MCF 10A (cell line): ENCODE data around the gene HS2ST1. TPM values are rescaled to one million over a fixed set of nuclear protein-coding genes. Genes with fewer than 3 reads are reported as not detected.

Experiments
- BruUV-seq: library from RNA; stranded (reverse); fragments of 400-500 nt; replicated peaks from 2 replicates; lab custom pipeline; 2021; lab: Mats Ljungman, UMichigan
- CTCF ChIA-PET: fragments of 300-600 bp; sonication (Branson Sonifier 250); formaldehyde crosslinking; extraction: SDS; loops from one replicate; lab custom pipeline; 2021; ENCODE audit warnings: antibody characterized with exemption, inconsistent platforms; lab: Yijun Ruan, JAX
- POLR2A ChIA-PET: fragments of 300-600, 350-650 bp; sonication (Branson Sonifier 250); formaldehyde crosslinking; extraction: SDS; loops from one replicate; lab custom pipeline; 2020; ENCODE audit warnings: antibody characterized with exemption, inconsistent platforms; lab: Yijun Ruan, JAX
- DNase-seq: peaks from one replicate; pipeline ENCODE4 v3.0.0-alpha.2; 2018; ENCODE audit not compliant: unreplicated experiment
- H3K27ac Mint-ChIP-seq: one replicate; pipeline ENCODE4 v1.8.0; 2022; ENCODE audit warnings: mild to moderate bottlenecking, low read depth, mixed read lengths; ENCODE audit not compliant: unreplicated experiment
- H3K27me3 Mint-ChIP-seq: one replicate; pipeline ENCODE4 v1.8.0; 2022; ENCODE audit warnings: mixed read lengths; ENCODE audit not compliant: insufficient read depth, unreplicated experiment
- H3K36me3 Mint-ChIP-seq: one replicate; pipeline ENCODE4 v1.8.0; 2022; ENCODE audit warnings: mild to moderate bottlenecking, moderate library complexity, mixed read lengths; ENCODE audit not compliant: insufficient read depth, unreplicated experiment
- H3K4me1 Mint-ChIP-seq: one replicate; pipeline ENCODE4 v1.8.0; 2022; ENCODE audit warnings: mixed read lengths; ENCODE audit not compliant: insufficient read depth, unreplicated experiment
- H3K4me3 Mint-ChIP-seq: one replicate; pipeline ENCODE4 v1.8.0; 2022; ENCODE audit warnings: mild to moderate bottlenecking, moderate library complexity, mixed read lengths; ENCODE audit not compliant: unreplicated experiment
- H3K9me3 Mint-ChIP-seq: one replicate; pipeline ENCODE4 v1.8.0; 2022; ENCODE audit warnings: mixed read lengths; ENCODE audit not compliant: unreplicated experiment
- CTCF ChIP-seq: fragments of 200-600 bp; IDR thresholded peaks from one replicate; pipeline ENCODE4 v1.8.0; 2022; ENCODE audit warnings: antibody characterized with exemption, mild to moderate bottlenecking; ENCODE audit not compliant: unreplicated experiment
- intact Hi-C: fragments of 100-400 bp; cut with micrococcal nuclease; formaldehyde crosslinking; loops from 2 replicates; pipeline ENCODE4 v1.14.1; 2022
- total RNA-seq: library from RNA; stranded (reverse); gene quantifications from 2 replicates; pipeline ENCODE4 v1.2.3, GENCODE V29; 2022

The HS2ST1 gene
- total RNA-seq, 1 experiment from 2014 or later, result 20.4 TPM

- Mint-ChIP-seq H3K4me3 (no peak overlapping the region), H3K36me3 (no peaks in the 10 kb centered on the region), H3K4me1 (peaks cover 16% of the 10 kb centered on the region), H3K27me3 (no peaks in the 10 kb centered on the region), H3K27ac (no peak overlapping the region), H3K9me3 (peaks cover 12% of the 10 kb centered on the region)
- CTCF ChIA-PET, result interaction anchor here (0.7 to 1.2 kb wide), 2 partner anchors 22 to 39 kb away, joined by 3 to 4 read pairs; no protein-coding TSS in a partner anchor
- no peak for DNase-seq
- intact Hi-C loops, result no loop called here
- TF ChIP-seq CTCF, result no peak
- no TSS peak for BruUV-seq
- POLR2A ChIA-PET, result interaction anchor here (1.0 to 2.3 kb wide), 2 partner anchors 12 to 26 kb away, joined by 3 to 22 read pairs; partner anchors contain the start of genes HS2ST1 and SELENOF
Observed at GRCh38 chr1:86926883-86927282, 12.4 kb downstream of the HS2ST1 start.

DNA sequence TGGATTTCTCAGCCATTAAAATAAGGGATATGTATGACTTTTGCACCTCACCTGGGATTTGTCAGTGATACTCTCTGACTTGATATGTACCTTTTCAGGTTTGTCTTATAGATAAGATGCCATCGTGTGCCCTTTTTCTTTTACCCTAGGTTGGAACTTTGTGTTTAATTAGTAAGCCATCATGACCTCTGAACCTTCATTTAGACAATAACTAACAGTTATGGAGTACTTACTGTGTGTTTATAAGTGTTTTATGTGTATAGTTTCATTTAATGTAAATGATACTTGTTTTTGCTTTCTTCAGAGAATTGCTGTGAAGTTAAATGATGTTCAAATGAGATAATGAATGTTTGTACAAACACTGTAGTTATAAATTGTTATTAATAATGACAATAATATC lies 14.4 kb downstream of the HS2ST1 start:
- Mint-ChIP-seq H3K4me3 (no peak overlapping the region), H3K4me1 (peaks cover 21% of the 10 kb centered on the region), H3K9me3 (peaks cover 12% of the 10 kb centered on the region), H3K27ac (no peak overlapping the region), H3K27me3 (no peaks in the 10 kb centered on the region), H3K36me3 (no peaks in the 10 kb centered on the region)
- ChIA-PET CTCF (no interaction called here), POLR2A (no interaction called here)
- no peak for TF ChIP-seq CTCF
- no peak for DNase-seq
- BruUV-seq, result no TSS peak
- intact Hi-C loops, result no loop called here

DNA sequence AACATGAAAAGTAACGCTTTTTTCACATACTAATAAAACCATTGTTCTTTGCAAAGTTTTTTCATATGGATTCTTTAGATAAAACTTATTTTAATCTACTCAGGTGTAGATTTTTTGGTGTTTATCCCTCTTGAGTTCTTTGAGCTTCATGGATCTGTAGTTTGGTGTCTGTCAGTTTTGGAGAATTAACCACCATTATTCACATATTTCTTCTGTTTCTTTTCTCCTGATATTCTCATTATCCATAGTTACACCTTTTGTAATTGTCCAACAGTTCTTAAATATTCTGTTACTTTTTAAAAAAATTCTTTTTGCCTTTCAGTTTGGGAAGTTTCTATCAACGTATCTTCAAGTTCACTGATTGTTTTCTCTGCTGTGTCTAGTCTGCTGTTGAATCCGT lies 18.6 kb downstream of the HS2ST1 start:
- POLR2A ChIA-PET, result interaction anchor here (1.1 to 6.3 kb wide), 2 partner anchors 18 to 61 kb away, joined by 5 to 33 read pairs; partner anchors contain the start of genes HS2ST1 and SELENOF
- peaks cover 5% of the 10 kb centered on the region for H3K4me1 Mint-ChIP-seq
- H3K27ac Mint-ChIP-seq, result no peak overlapping the region
- H3K36me3 Mint-ChIP-seq, result no peaks in the 10 kb centered on the region
- no TSS peak for BruUV-seq
- H3K4me3 Mint-ChIP-seq, result no peak overlapping the region
- CTCF ChIA-PET, result interaction anchor here (0.9 kb wide), 1 partner anchor 228 kb away, joined by 3 read pairs; the partner anchor contains the start of gene SH3GLB1
- H3K9me3 Mint-ChIP-seq, result no peaks in the 10 kb centered on the region
- intact Hi-C loops, result no loop called here
- no peak for DNase-seq
- no peak for TF ChIP-seq CTCF
- H3K27me3 Mint-ChIP-seq, result no peaks in the 10 kb centered on the region

GRCh38 chr1:86933562-86934377 lies 19.3 kb downstream of the HS2ST1 start:
- H3K4me1 Mint-ChIP-seq, result peaks cover 12% of the 10 kb centered on the region
- intact Hi-C loops, result no loop called here
- ChIA-PET POLR2A (interaction anchor here (0.7 to 6.3 kb wide), 3 partner anchors 10 to 62 kb away, joined by 3 to 33 read pairs (median 5); partner anchors contain the start of genes HS2ST1 and SELENOF), CTCF (interaction anchor here (0.5 to 0.9 kb wide), 2 partner anchors 9 to 229 kb away, joined by 3 to 4 read pairs; partner anchors contain the start of gene SH3GLB1)
- no peaks in the 10 kb centered on the region for H3K9me3 Mint-ChIP-seq
- H3K36me3 Mint-ChIP-seq, result no peaks in the 10 kb centered on the region
- no peak for DNase-seq
- no peaks in the 10 kb centered on the region for H3K27me3 Mint-ChIP-seq
- no TSS peak for BruUV-seq
- H3K27ac Mint-ChIP-seq, result no peak overlapping the region
- TF ChIP-seq CTCF, result no peak
- H3K4me3 Mint-ChIP-seq, result no peak overlapping the region
